ENCODE results near the gene B3GAT3.

Gene B3GAT3

DNA sequence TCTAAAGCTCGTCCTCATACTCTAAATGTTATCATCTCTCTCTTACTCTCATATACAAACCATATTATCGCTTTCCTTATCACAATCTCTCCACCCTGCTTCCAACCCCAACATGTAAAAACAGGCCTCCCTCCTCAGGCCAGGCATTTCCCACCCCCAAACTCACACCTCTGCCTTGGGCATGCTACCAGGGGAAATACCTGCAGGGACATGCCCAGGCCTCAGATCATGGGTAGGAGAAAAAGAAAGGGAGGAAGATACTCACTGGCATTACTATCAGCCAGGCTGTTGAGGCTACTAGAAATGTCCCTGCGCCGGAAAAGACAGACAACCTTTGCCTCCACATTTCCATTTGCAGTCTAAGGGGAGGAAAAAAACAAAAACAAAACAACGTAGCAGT is 21.9 kb downstream of the B3GAT3 start:
- TF ChIP-seq, protein P1, sequence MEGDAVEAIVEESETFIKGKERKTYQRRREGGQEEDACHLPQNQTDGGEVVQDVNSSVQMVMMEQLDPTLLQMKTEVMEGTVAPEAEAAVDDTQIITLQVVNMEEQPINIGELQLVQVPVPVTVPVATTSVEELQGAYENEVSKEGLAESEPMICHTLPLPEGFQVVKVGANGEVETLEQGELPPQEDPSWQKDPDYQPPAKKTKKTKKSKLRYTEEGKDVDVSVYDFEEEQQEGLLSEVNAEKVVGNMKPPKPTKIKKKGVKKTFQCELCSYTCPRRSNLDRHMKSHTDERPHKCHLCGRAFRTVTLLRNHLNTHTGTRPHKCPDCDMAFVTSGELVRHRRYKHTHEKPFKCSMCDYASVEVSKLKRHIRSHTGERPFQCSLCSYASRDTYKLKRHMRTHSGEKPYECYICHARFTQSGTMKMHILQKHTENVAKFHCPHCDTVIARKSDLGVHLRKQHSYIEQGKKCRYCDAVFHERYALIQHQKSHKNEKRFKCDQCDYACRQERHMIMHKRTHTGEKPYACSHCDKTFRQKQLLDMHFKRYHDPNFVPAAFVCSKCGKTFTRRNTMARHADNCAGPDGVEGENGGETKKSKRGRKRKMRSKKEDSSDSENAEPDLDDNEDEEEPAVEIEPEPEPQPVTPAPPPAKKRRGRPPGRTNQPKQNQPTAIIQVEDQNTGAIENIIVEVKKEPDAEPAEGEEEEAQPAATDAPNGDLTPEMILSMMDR (IDR thresholded peaks at IDR 0.05; ENCODE audit: control extremely low read depth, extremely low read depth, low read depth, missing control alignments) = no peak
- ChIA-PET CTCF (interaction anchor here (2.1 to 2.5 kb wide), 2 partner anchors 8 to 12 kb away, joined by 12 to 26 read pairs; partner anchors contain the start of genes EML3 and TUT1), POLR2A (interaction anchor here (1.0 to 3.1 kb wide), 3 partner anchors 8 to 65 kb away, joined by 3 to 64 read pairs (median 6); partner anchors contain the start of genes C11orf98, CSKMT and TUT1)
- DNase-seq (ENCODE audit: extremely low spot score) = no peak

GRCh38 chr11:62599069-62599696 is 22.6 kb downstream of the B3GAT3 start:
- peak; percentile 93 for DNase-seq (ENCODE audit: extremely low spot score)
- POLR2A ChIA-PET = interaction anchor here (0.8 to 3.1 kb wide), 4 partner anchors 7 to 66 kb away, joined by 3 to 64 read pairs (median 5); partner anchors contain the start of genes C11orf98, CSKMT and TUT1
- CTCF ChIA-PET = interaction anchor here (1.5 to 2.5 kb wide), 2 partner anchors 12 to 15 kb away, joined by 4 to 12 read pairs; partner anchors contain the start of gene EML3
- TF ChIP-seq, protein P1 (IDR thresholded peaks at IDR 0.05; ENCODE audit: control extremely low read depth, extremely low read depth, low read depth, missing control alignments) = no peak

GRCh38 chr11:62595124-62595523 is 26.7 kb downstream of the B3GAT3 start:
- ChIA-PET POLR2A (no interaction called here), CTCF (interaction anchor here (1.4 to 2.6 kb wide), 2 partner anchors 16 to 99 kb away, joined by 5 to 7 read pairs; no protein-coding TSS in a partner anchor)
- TF ChIP-seq, protein P1 (IDR thresholded peaks at IDR 0.05; ENCODE audit: control extremely low read depth, extremely low read depth, low read depth, missing control alignments) = no peak
- no peak for DNase-seq (ENCODE audit: extremely low spot score)

GRCh38 chr11:62593434-62594044 is 28.2 kb downstream of the B3GAT3 start:
- peak; percentile 67 for DNase-seq (ENCODE audit: extremely low spot score)
- CTCF ChIA-PET = interaction anchor here (0.9 to 4.1 kb wide), 13 partner anchors 7 to 177 kb away, joined by 3 to 50 read pairs (median 4); partner anchors contain the start of genes B3GAT3, EML3, LRRN4CL and MTA2
- POLR2A ChIA-PET = interaction anchor here (0.7 to 3.9 kb wide), 7 partner anchors 7 to 134 kb away, joined by 3 to 87 read pairs (median 15); partner anchors contain the start of genes C11orf98, CSKMT, EEF1G and EML3

GRCh38 chr11:62592989-62593421 is 28.8 kb downstream of the B3GAT3 start:
- ChIA-PET CTCF (interaction anchor here (1.0 to 4.1 kb wide), 17 partner anchors 8 to 193 kb away, joined by 3 to 50 read pairs (median 5); partner anchors contain the start of genes EML3, LRRN4CL, MTA2 and POLR2G), POLR2A (interaction anchor here (0.5 to 3.9 kb wide), 13 partner anchors 8 to 195 kb away, joined by 3 to 87 read pairs (median 10); partner anchors contain the start of genes C11orf98, CSKMT, EEF1G and EML3)
- DNase-seq (ENCODE audit: extremely low spot score) = no peak
- TF ChIP-seq, protein P1 (IDR thresholded peaks at IDR 0.05; ENCODE audit: control extremely low read depth, extremely low read depth, low read depth, missing control alignments) = no peak

More at GRCh38 chr11:62593434-62594044, 28.2 kb downstream of the B3GAT3 start:
- TF ChIP-seq, protein P1 (IDR thresholded peaks at IDR 0.05; ENCODE audit: control extremely low read depth, extremely low read depth, low read depth, missing control alignments) = peak; percentile 45
